HG03066 (cell line): Measurements from ENCODE around the gene COPG1.
"Not testable (repeated sequence)": the region's sequence is repeated elsewhere in the genome, so short reads cannot be mapped to it uniquely, and the experiment has no call there.

Source experiments
- ATAC-seq: cut with Tn5 transposase; IDR thresholded peaks from one replicate; pipeline ENCODE4 v1.9.1; 2021; ENCODE audit warnings: low read depth; ENCODE audit not compliant: unreplicated experiment

The COPG1 gene

DNA sequence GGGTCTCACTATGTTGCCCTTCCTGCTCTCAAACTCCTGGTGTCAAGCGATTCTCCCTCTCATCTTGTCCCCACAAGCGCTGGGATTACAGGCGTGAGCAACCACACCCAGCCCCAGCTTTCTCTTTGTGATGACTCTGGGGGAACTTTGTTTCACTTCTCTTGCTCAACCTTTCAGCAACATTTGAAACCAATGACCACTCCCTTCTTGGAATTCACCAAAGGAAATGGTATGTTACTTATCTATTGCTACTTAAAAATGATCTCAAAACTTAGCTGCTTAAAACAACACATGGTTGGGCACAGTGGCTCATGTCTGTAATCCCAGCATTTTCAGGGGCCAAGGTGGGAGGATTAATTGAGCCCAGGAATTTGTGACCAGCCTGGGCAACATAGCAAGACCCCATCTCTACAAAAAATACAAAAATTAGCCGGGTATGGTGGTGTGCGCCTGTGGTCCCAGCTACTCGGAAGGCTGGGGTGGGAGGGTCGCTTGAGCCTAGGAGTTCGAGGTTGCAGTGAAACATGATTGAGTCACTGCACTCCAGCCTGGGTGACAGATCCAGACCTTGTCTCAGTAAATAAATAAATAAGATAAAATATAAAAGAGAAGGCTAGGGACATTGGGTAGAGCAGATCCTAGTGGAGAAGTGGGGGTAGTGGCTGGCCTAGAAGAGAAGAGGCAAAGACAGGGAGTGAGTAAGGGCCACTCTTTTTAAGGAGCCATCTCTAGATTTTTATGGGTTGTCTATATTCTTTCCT is 10.3 kb upstream of the COPG1 start:
- no peak for ATAC-seq

DNA sequence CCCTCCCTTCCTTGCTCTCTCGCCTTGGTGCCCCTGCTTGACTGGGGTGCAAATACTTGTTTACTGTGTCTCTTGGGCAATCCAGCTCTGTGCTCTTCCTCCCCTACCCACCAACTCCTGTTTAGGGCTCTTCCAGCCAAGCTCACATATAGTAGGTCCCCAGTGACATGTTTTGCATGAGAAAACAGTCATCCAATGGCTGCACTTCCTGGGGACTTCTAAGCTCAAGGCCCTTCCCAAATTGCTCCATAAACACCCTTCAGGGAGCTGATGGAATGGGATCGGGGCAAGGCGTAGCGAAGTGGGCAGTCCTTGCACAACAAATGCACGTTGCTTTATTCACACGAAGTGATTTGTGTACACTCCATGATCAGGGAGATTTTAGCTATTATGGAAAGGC is 9.4 kb upstream of the COPG1 start:
- ATAC-seq, result no peak

GRCh38 chr3:129240436-129240835 is 9.0 kb upstream of the COPG1 start:
- no peak for ATAC-seq

DNA sequence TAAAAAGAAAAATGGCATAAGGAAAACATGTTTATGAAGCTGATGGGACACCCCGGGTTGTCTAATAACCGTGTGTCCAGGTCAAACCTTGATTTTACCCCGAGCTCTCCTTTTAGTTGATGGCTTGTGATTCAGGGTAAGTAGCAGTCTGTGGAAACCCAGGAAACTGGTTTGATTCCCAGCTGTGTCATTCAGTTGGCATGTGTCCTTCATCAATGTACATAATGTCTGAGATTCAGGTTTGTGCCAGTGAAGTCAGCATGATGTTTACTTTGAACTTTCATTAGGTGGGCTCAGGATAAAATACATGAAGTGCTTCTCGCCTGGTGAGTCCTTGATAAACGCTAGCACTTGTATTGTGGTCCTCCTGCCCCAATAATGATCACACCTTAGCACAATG is 4.3 kb upstream of the COPG1 start:
- no peak for ATAC-seq

GRCh38 chr3:129245641-129246306 is 3.6 kb upstream of the COPG1 start:
- ATAC-seq, result not testable (repeated sequence)

GRCh38 chr3:129246636-129247035 is 2.8 kb upstream of the COPG1 start:
- no peak for ATAC-seq

GRCh38 chr3:129248286-129248979 is 973 bp upstream of the COPG1 start:
- no peak for ATAC-seq

- ATAC-seq, result no peak
Observed at GRCh38 chr3:129252748-129253147, 3.3 kb downstream of the COPG1 start.

GRCh38 chr3:129254536-129255230 is 5.3 kb downstream of the COPG1 start:
- ATAC-seq, result no peak

GRCh38 chr3:129256270-129256669 is 6.9 kb downstream of the COPG1 start:
- ATAC-seq, result no peak

DNA sequence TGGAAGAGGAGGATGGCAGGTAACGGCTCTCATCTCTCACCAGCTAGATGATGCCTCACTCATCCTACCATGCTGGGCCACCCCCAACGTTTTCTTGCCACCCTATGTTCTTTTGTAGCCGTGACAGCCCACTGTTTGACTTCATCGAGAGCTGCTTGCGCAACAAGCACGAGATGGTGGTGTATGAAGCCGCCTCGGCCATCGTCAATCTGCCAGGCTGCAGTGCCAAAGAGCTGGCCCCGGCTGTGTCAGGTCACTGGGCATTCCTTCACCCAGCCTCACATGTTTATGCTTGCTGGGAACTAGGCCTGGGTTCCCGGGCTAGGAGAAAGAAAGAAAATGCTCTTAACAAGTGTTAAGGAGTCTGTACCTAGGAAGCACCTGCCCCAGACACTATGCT is 8.2 kb downstream of the COPG1 start:
- ATAC-seq, result no peak

GRCh38 chr3:129259612-129260477 is 10.4 kb downstream of the COPG1 start:
- ATAC-seq, result no peak

DNA sequence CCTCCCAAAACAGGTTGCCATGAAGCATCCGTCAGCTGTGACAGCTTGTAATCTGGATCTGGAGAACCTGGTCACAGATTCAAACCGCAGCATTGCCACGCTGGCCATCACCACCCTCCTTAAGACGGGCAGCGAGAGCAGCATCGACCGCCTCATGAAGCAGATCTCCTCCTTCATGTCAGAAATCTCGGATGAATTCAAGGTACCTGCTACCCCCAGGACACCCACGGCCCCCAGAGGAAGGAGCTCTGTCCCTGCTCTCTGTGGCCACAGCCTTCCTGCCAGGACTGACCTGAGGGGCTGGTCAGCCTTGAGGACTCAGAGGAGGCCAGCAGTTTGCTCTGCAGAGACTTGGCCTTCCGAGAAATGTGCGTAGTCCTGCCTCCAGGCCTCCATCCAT is 11.2 kb downstream of the COPG1 start:
- ATAC-seq, result no peak

- no peak for ATAC-seq
Observed at GRCh38 chr3:129261894-129262293, 12.5 kb downstream of the COPG1 start.

- ATAC-seq, result no peak
Observed at GRCh38 chr3:129263161-129263910, 13.9 kb downstream of the COPG1 start.

DNA sequence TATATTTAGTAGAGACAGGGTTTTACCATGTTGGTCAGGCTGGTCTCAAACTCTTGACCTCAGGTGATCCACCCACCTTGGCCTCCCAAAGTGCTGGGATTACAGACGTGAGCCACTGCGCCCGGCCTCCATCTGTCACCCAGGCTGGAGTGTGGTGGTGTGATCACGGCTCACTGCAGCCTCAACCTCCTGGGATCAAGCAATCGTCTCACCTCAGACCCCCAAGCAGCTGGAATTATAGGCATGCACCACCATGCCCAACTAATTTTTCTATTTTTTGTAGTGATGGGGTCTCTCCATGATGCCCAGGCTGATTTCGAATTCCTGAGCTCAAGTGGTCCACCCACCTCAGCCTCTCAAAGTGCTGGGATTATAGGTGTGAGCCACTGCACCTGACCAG is 15.6 kb downstream of the COPG1 start:
- ATAC-seq, result not testable (repeated sequence)

DNA sequence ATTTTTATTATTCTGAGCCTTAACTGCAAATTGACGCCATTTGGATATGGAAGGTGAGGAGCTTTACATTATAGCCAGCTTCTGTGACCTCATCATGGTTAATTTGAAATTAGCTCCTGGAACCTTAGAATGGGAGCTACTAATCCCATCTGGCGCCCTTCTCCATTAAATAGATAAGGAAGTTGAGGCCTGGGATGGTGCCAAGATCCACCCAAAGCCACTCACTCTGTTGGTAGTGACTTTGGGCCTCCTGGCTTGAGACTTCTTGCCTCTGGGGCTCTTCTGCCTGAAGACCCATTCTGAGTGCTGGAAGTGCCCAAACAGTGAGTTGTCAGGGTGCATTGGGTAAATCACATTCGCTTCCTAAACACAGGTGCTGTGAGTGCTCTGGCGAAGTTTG is 17.2 kb downstream of the COPG1 start:
- ATAC-seq, result no peak

DNA sequence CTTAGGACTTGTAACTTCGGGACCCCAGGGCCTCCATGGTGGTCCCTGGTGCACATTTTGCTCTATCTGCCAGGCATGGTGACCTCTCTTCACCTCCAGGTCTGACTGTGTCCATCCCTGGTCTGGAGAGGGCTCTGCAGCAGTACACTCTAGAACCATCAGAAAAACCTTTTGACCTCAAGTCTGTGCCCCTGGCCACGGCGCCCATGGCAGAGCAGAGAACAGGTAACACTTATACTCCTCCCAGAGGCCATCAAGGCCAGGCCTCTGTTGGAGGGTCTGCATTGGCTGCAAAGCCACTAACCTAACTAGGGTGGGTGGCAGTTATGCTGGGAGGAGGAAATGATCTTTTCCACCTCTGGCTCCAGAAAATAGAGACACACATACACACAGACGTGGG is 19.0 kb downstream of the COPG1 start:
- no peak for ATAC-seq

- no peak for ATAC-seq
Observed at GRCh38 chr3:129271674-129272073, 22.3 kb downstream of the COPG1 start.
